Measurements from ENCODE around the gene KIRREL3. TPM values are rescaled to one million over a fixed set of nuclear protein-coding genes. Genes with fewer than 3 reads are reported as not detected.

The KIRREL3 gene
- total RNA-seq, 4 donors from 2014 or later, result 0.82 to 15.7 (median 1.4) TPM; not detected in 1

- TF ChIP-seq, protein P1, sequence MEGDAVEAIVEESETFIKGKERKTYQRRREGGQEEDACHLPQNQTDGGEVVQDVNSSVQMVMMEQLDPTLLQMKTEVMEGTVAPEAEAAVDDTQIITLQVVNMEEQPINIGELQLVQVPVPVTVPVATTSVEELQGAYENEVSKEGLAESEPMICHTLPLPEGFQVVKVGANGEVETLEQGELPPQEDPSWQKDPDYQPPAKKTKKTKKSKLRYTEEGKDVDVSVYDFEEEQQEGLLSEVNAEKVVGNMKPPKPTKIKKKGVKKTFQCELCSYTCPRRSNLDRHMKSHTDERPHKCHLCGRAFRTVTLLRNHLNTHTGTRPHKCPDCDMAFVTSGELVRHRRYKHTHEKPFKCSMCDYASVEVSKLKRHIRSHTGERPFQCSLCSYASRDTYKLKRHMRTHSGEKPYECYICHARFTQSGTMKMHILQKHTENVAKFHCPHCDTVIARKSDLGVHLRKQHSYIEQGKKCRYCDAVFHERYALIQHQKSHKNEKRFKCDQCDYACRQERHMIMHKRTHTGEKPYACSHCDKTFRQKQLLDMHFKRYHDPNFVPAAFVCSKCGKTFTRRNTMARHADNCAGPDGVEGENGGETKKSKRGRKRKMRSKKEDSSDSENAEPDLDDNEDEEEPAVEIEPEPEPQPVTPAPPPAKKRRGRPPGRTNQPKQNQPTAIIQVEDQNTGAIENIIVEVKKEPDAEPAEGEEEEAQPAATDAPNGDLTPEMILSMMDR (IDR thresholded peaks at IDR 0.05), result no peak
- TF ChIP-seq POLR2AphosphoS5 (IDR thresholded peaks at IDR 0.05) (no peak), EP300 (IDR thresholded peaks at IDR 0.05; ENCODE audit: low read depth) (no peak), POLR2A (IDR thresholded peaks at IDR 0.05) (no peak)
- Histone ChIP-seq H3K4me3 (no peak overlapping the region), H3K27me3 (peaks cover 59% of the 10 kb centered on the region), H3K9me3 (no peaks in the 10 kb centered on the region), H3K27ac (no peak overlapping the region), H3K36me3 (no peaks in the 10 kb centered on the region), H3K4me1 (peaks cover 5 to 15% (median 5%) of the 10 kb centered on the region in 4 donors)
- DNase-seq, result no peak
- WGBS, 2 donors (ENCODE audit: low coverage in 1 of 2), result 79 to 89% methylated on average over 4 to 5 of the region's 5 CpGs
- in situ Hi-C loops (cut with MboI; ENCODE audit: low pct_ligation_motif_present in 1 of 4, low pct_unique_long_range_greater_than_20kb in 1 of 4, low sequenced_read_pairs in 3 of 4), result loop anchor here in 1 of 4 donors (5.0 to 25.0 kb wide), 2 partner anchors 36 to 166 kb away; partner anchors contain the start of gene DCPS
- intact Hi-C loops (cut with DNase I; ENCODE audit: low total_unique reads), result no loop called here
Observed at GRCh38 chr11:126478466-126478865, 522.1 kb downstream of the KIRREL3 start.

GRCh38 chr11:126477535-126478305, 522.9 kb downstream of the KIRREL3 start:
- Histone ChIP-seq H3K27ac (no peak overlapping the region), H3K4me1 (peaks cover 5 to 15% (median 5%) of the 10 kb centered on the region in 4 donors), H3K27me3 (peaks cover 52% of the 10 kb centered on the region), H3K9me3 (no peaks in the 10 kb centered on the region), H3K36me3 (no peaks in the 10 kb centered on the region), H3K4me3 (no peak overlapping the region)
- 55 to 69% methylated on average over 4 to 14 of the region's 14 CpGs for WGBS, 2 donors (ENCODE audit: low coverage in 1 of 2)
- intact Hi-C loops (cut with DNase I; ENCODE audit: low total_unique reads), result no loop called here
- in situ Hi-C loops (cut with MboI; ENCODE audit: low pct_ligation_motif_present in 1 of 4, low pct_unique_long_range_greater_than_20kb in 1 of 4, low sequenced_read_pairs in 3 of 4), result loop anchor here in 1 of 4 donors (5.0 to 25.0 kb wide), 2 partner anchors 35 to 165 kb away; partner anchors contain the start of gene DCPS
- no peak for DNase-seq
- TF ChIP-seq, protein P1 (IDR thresholded peaks at IDR 0.05), result no peak
- no peak for TF ChIP-seq POLR2AphosphoS5 (IDR thresholded peaks at IDR 0.05)
- TF ChIP-seq EP300 (IDR thresholded peaks at IDR 0.05; ENCODE audit: low read depth), result no peak
- TF ChIP-seq POLR2A (IDR thresholded peaks at IDR 0.05), result no peak

DNA sequence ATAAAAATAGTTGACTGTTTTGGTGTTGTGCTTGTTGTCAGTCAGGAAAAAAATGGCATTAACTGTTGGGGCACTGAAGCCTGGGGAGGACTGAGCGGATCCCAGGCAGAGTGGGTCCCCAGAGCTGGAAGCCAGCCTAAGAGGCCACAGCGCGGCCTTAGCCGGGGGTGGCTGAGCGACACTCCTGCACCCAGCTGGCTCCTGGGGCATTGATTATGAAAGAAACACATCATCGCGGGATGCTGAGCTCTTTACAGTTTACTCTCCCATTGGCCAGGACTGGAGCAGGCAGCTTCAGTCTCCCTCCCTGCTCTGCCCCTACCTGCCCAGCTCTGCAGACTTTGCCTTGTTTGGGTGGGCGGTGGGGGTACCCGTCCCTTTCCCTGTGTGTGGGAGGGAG, 523.6 kb downstream of the KIRREL3 start:
- in situ Hi-C loops (cut with MboI; ENCODE audit: low pct_ligation_motif_present in 1 of 4, low pct_unique_long_range_greater_than_20kb in 1 of 4, low sequenced_read_pairs in 3 of 4) (loop anchor here in 1 of 4 donors (5.0 to 25.0 kb wide), 2 partner anchors 35 to 165 kb away; partner anchors contain the start of gene DCPS), intact Hi-C loops (cut with DNase I; ENCODE audit: low total_unique reads) (no loop called here)
- H3K27ac ChIP-seq, result no peak overlapping the region
- no peak for TF ChIP-seq POLR2AphosphoS5 (IDR thresholded peaks at IDR 0.05)
- TF ChIP-seq, protein P1 (IDR thresholded peaks at IDR 0.05), result no peak
- TF ChIP-seq POLR2A (IDR thresholded peaks at IDR 0.05), result no peak
- no peak for TF ChIP-seq EP300 (IDR thresholded peaks at IDR 0.05; ENCODE audit: low read depth)
- H3K4me1 ChIP-seq, result peaks cover 5 to 15% (median 5%) of the 10 kb centered on the region in 4 donors
- no peak for DNase-seq
- 78% methylated on average over 9 of the region's 9 CpGs; no CpG with 5 or more reads in 1 of the 2 donors for WGBS, 2 donors (ENCODE audit: low coverage in 1 of 2)
- H3K4me3 ChIP-seq, result no peak overlapping the region
- H3K36me3 ChIP-seq, result no peaks in the 10 kb centered on the region
- H3K27me3 ChIP-seq, result peaks cover 53% of the 10 kb centered on the region
- no peaks in the 10 kb centered on the region for H3K9me3 ChIP-seq

DNA sequence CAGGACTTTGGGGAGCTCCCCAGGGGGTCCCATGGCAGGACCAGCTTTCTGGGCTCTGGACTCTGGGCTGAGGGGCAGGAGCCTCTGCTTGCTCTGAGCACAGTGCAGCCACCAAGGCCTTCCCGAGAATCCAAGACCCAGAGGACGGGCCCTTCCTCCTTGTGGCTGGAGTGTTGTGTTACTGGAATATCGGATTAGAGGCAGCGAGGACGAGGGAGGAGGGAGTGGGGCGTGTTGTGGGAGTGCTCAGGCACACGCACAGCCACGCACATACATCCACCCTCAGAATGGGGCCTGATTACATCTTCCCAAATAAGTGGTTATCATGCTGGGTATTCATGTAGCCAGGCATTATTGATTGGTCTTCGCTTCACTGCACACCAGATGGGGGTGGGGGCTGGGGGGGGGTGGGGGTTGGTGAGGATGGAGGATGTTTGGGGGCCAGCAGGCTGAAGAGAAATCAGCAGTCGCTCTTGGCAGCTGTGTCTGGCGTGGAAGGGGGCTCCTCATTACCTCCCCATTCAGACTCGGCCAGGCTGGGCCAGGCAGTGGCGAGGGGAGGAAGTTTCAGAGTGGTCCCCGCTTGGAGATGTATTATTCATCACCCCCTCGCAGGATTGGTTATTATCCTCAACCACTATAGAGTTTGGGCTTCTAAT, 524.2 kb downstream of the KIRREL3 start:
- WGBS, 2 donors (ENCODE audit: low coverage in 1 of 2), result 63 to 74% methylated on average over 2 to 15 of the region's 15 CpGs
- no peak for DNase-seq
- H3K9me3 ChIP-seq, result no peaks in the 10 kb centered on the region
- no peak overlapping the region for H3K27ac ChIP-seq
- peaks cover 53% of the 10 kb centered on the region for H3K27me3 ChIP-seq
- no peak overlapping the region for H3K4me3 ChIP-seq
- intact Hi-C loops (cut with DNase I; ENCODE audit: low total_unique reads) (no loop called here), in situ Hi-C loops (cut with MboI; ENCODE audit: low pct_ligation_motif_present in 1 of 4, low pct_unique_long_range_greater_than_20kb in 1 of 4, low sequenced_read_pairs in 3 of 4) (loop anchor here in 1 of 4 donors (5.0 to 25.0 kb wide), 2 partner anchors 34 to 164 kb away; partner anchors contain the start of gene DCPS)
- H3K4me1 ChIP-seq, result peaks cover 5 to 15% (median 5%) of the 10 kb centered on the region in 4 donors
- TF ChIP-seq POLR2AphosphoS5 (IDR thresholded peaks at IDR 0.05) (no peak), EP300 (IDR thresholded peaks at IDR 0.05; ENCODE audit: low read depth) (no peak), POLR2A (IDR thresholded peaks at IDR 0.05) (no peak)
- TF ChIP-seq, protein P1 (IDR thresholded peaks at IDR 0.05), result no peak
- H3K36me3 ChIP-seq, result no peaks in the 10 kb centered on the region
